WTC11 (cell line): ENCODE measurements around the gene ANKMY1. TPM values are rescaled to one million over a fixed set of nuclear protein-coding genes. Genes with fewer than 3 reads are reported as not detected.

Source experiments
- ATAC-seq: fragments of 200-7000 bp; cut with Tn5 transposase; 2 replicates; pipeline ENCODE4 v1.10.0; 2021; ENCODE audit warnings: mild to moderate bottlenecking, moderate library complexity
- CTCF ChIA-PET: fragments of 300-600 bp; sonication (Branson Sonifier 250); formaldehyde crosslinking; loops from one replicate; lab custom pipeline; 2021; ENCODE audit warnings: antibody characterized with exemption; lab: Charles Lee
- POLR2A ChIA-PET: fragments of 350-600 bp; sonication (Branson Sonifier 250); formaldehyde crosslinking; loops from one replicate; lab custom pipeline; 2021; ENCODE audit warnings: antibody characterized with exemption; lab: Charles Lee
- DNase-seq: peaks from one replicate; pipeline ENCODE4 v3.0.0; 2021; ENCODE audit warnings: low spot score
- H3K27ac Mint-ChIP-seq: 2 replicates; pipeline ENCODE4 v1.8.0; 2021; ENCODE audit warnings: mixed read lengths
- H3K27me3 Mint-ChIP-seq: 2 replicates; pipeline ENCODE4 v1.8.0; 2021; ENCODE audit warnings: low read depth, mild to moderate bottlenecking, moderate library complexity, mixed read lengths
- H3K36me3 Mint-ChIP-seq: 2 replicates; pipeline ENCODE4 v1.8.0; 2021; ENCODE audit warnings: mixed read lengths
- H3K4me1 Mint-ChIP-seq: 2 replicates; pipeline ENCODE4 v1.8.0; 2022; ENCODE audit warnings: mixed read lengths
- H3K4me3 Mint-ChIP-seq: 2 replicates; pipeline ENCODE4 v1.8.0; 2021; ENCODE audit warnings: mild to moderate bottlenecking, moderate library complexity, mixed read lengths
- H3K9me3 Mint-ChIP-seq: 2 replicates; pipeline ENCODE4 v1.8.0; 2021; ENCODE audit warnings: mixed read lengths
- ATF6 ChIP-seq: sonication (generic); formaldehyde crosslinking; IDR thresholded peaks from 2 replicates; pipeline ENCODE4 v1.8.1; 2023; ENCODE audit warnings: mild to moderate bottlenecking, missing genetic modification reagents
- CDX4 ChIP-seq: fragments of 250-450 bp; sonication (Bioruptor Pico); IDR thresholded peaks from 2 replicates; pipeline ENCODE4 v1.9.0; 2021; ENCODE audit warnings: moderate library complexity, mild to moderate bottlenecking, inconsistent platforms, borderline replicate concordance
- ESRRA ChIP-seq: sonication (generic); formaldehyde crosslinking; IDR thresholded peaks from 2 replicates; pipeline ENCODE4 v1.8.1; 2022; ENCODE audit warnings: mild to moderate bottlenecking, missing genetic modification reagents, borderline replicate concordance
- FOXK1 ChIP-seq: sonication (generic); formaldehyde crosslinking; IDR thresholded peaks from 2 replicates; pipeline ENCODE4 v1.8.0; 2022; ENCODE audit warnings: mild to moderate bottlenecking, moderate library complexity, missing genetic modification reagents
- FOXP1 ChIP-seq: sonication (generic); formaldehyde crosslinking; IDR thresholded peaks from 2 replicates; pipeline ENCODE4 v1.8.0; 2022; ENCODE audit warnings: missing genetic modification reagents, mild to moderate bottlenecking, moderate library complexity, borderline replicate concordance
- MAX ChIP-seq: sonication (generic); formaldehyde crosslinking; IDR thresholded peaks from 2 replicates; pipeline ENCODE4 v1.8.0; 2022; ENCODE audit warnings: mild to moderate bottlenecking, missing genetic modification reagents
- MLX ChIP-seq: sonication (generic); formaldehyde crosslinking; IDR thresholded peaks from 2 replicates; pipeline ENCODE4 v1.8.1; 2023; ENCODE audit warnings: mild to moderate bottlenecking, missing genetic modification reagents, moderate library complexity
- MXD4 ChIP-seq: fragments of 250-450 bp; sonication (Bioruptor Pico); IDR thresholded peaks from 2 replicates; pipeline ENCODE4 v1.8.0; 2021; ENCODE audit warnings: mild to moderate bottlenecking, moderate library complexity, borderline replicate concordance
- MYBL2 ChIP-seq: sonication (generic); formaldehyde crosslinking; IDR thresholded peaks from 2 replicates; pipeline ENCODE4 v1.8.1; 2023; ENCODE audit warnings: mild to moderate bottlenecking, moderate library complexity, missing genetic modification reagents
- NFE2L1 ChIP-seq: sonication (generic); formaldehyde crosslinking; IDR thresholded peaks from 2 replicates; pipeline ENCODE4 v1.8.1; 2023; ENCODE audit warnings: missing genetic modification reagents
- NFYB ChIP-seq: sonication (generic); formaldehyde crosslinking; conservative IDR thresholded peaks from 2 replicates; pipeline ENCODE4 v1.8.0; 2022; ENCODE audit warnings: low read depth, missing genetic modification reagents
- PRDM15 ChIP-seq: sonication (generic); formaldehyde crosslinking; IDR thresholded peaks from 2 replicates; pipeline ENCODE4 v1.8.0; 2022; ENCODE audit warnings: missing genetic modification reagents
- PRRX2 ChIP-seq: fragments of 250-450 bp; sonication (Bioruptor Pico); IDR thresholded peaks from 2 replicates; pipeline ENCODE4 v1.8.0; 2021; ENCODE audit warnings: mild to moderate bottlenecking
- TEAD1 ChIP-seq: sonication (generic); formaldehyde crosslinking; IDR thresholded peaks from 2 replicates; pipeline ENCODE4 v1.8.0; 2022; ENCODE audit warnings: mild to moderate bottlenecking, missing genetic modification reagents
- TP53 ChIP-seq: sonication (generic); formaldehyde crosslinking; IDR thresholded peaks from 2 replicates; pipeline ENCODE4 v1.8.1; 2023; ENCODE audit warnings: mild to moderate bottlenecking, missing genetic modification reagents
- USF1 ChIP-seq: sonication (generic); formaldehyde crosslinking; IDR thresholded peaks from 2 replicates; pipeline ENCODE4 v1.8.0; 2022; ENCODE audit warnings: mild to moderate bottlenecking, missing genetic modification reagents
- ZBTB43 ChIP-seq: sonication (generic); formaldehyde crosslinking; IDR thresholded peaks from 2 replicates; pipeline ENCODE4 v1.8.1; 2023; ENCODE audit warnings: mild to moderate bottlenecking, missing genetic modification reagents
- ZNF121 ChIP-seq: sonication (generic); formaldehyde crosslinking; IDR thresholded peaks from 2 replicates; pipeline ENCODE4 v1.8.0; 2023; ENCODE audit warnings: missing genetic modification reagents
- ZNF219 ChIP-seq: sonication (generic); formaldehyde crosslinking; IDR thresholded peaks from 2 replicates; pipeline ENCODE4 v1.8.0; 2023; ENCODE audit warnings: missing genetic modification reagents, mild to moderate bottlenecking, borderline replicate concordance
- ZNF263 ChIP-seq: sonication (generic); formaldehyde crosslinking; IDR thresholded peaks from 2 replicates; pipeline ENCODE4 v1.8.1; 2022; ENCODE audit warnings: low read depth, mild to moderate bottlenecking, moderate library complexity, missing genetic modification reagents
- ZNF281 ChIP-seq: sonication (generic); formaldehyde crosslinking; IDR thresholded peaks from 2 replicates; pipeline ENCODE4 v1.8.0; 2023; ENCODE audit warnings: mild to moderate bottlenecking, missing genetic modification reagents
- ZNF396 ChIP-seq: fragments of 250-450 bp; sonication (Bioruptor Pico); IDR thresholded peaks from 2 replicates; pipeline ENCODE4 v1.8.0; 2021; ENCODE audit warnings: mild to moderate bottlenecking, moderate library complexity, borderline replicate concordance
- ZNF671 ChIP-seq: fragments of 250-450 bp; sonication (Bioruptor Pico); IDR thresholded peaks from 2 replicates; pipeline ENCODE4 v1.8.0; 2021; ENCODE audit warnings: mild to moderate bottlenecking
- total RNA-seq: library from RNA; stranded (reverse); gene quantifications from 3 replicates; pipeline ENCODE4 v1.2.3, GENCODE V29; 2021

Gene ANKMY1
- total RNA-seq, 1 experiment from 2014 or later, result 4.6 TPM

- TF ChIP-seq ZNF219 (CRISPR knock-in tag) (no peak), PRRX2 (CRISPR knock-in tag) (no peak), NFYB (CRISPR knock-in tag) (no peak), NFE2L1 (CRISPR knock-in tag) (no peak), FOXP1 (CRISPR knock-in tag) (no peak), ZNF396 (CRISPR knock-in tag) (no peak), ATF6 (CRISPR knock-in tag) (no peak), MLX (CRISPR knock-in tag) (no peak), ESRRA (CRISPR knock-in tag) (no peak), CDX4 (CRISPR knock-in tag) (no peak), TEAD1 (CRISPR knock-in tag) (no peak), ZNF671 (no peak)
Measured at GRCh38 chr2:240455272-240455646, 102.5 kb downstream of the ANKMY1 start (continued).

GRCh38 chr2:240454106-240454901, 103.5 kb downstream of the ANKMY1 start:
- Mint-ChIP-seq H3K27ac (no peak overlapping the region), H3K36me3 (no peaks in the 10 kb centered on the region), H3K9me3 (no peaks in the 10 kb centered on the region), H3K4me1 (peaks cover 47% of the 10 kb centered on the region), H3K27me3 (peaks cover 37% of the 10 kb centered on the region), H3K4me3 (peak overlapping the region; percentile 78)
- POLR2A ChIA-PET, result interaction anchor here (0.6 kb wide), 1 partner anchor 429 kb away, joined by 4 read pairs; the partner anchor contains the start of gene NDUFA10
- CTCF ChIA-PET, result interaction anchor here (0.9 to 2.4 kb wide), 6 partner anchors 13 to 221 kb away, joined by 3 to 14 read pairs (median 4); no protein-coding TSS in a partner anchor
- ATAC-seq (no peak), DNase-seq (no peak)
- TF ChIP-seq TP53 (CRISPR knock-in tag) (no peak), ZNF263 (CRISPR knock-in tag) (no peak), FOXK1 (no peak), MAX (CRISPR knock-in tag) (no peak), ZBTB43 (CRISPR knock-in tag) (no peak), PRDM15 (CRISPR knock-in tag) (no peak), ZNF281 (CRISPR knock-in tag) (no peak), MYBL2 (no peak), ZNF219 (CRISPR knock-in tag) (no peak), ZNF396 (CRISPR knock-in tag) (no peak), ZNF121 (CRISPR knock-in tag) (no peak), USF1 (no peak), MXD4 (CRISPR knock-in tag) (no peak)
